HL-60 (cell line): ENCODE data around the gene ATF6.
"Not testable (repeated sequence)": the region's sequence is repeated elsewhere in the genome, so short reads cannot be mapped to it uniquely, and the experiment has no call there.

ENCODE experiments used
- DNase-seq, 2 experiments: peaks; one replicate each; pipeline ENCODE4 v3.0.0-alpha.2; 2010 to 2020; ENCODE audit warnings: low read depth in 1 of 2, low spot score in 1 of 2
- H3K27ac ChIP-seq: fragments of 250-450 bp; sonication (Bioruptor Pico); replicated peaks from 2 replicates; pipeline ENCODE4 v1.5.1; 2020; ENCODE audit warnings: mild to moderate bottlenecking, moderate library complexity
- H3K27me3 ChIP-seq: fragments of 250-450 bp; sonication (Bioruptor Pico); 2 replicates; pipeline ENCODE4 v1.5.1; 2021; ENCODE audit warnings: mild to moderate bottlenecking, moderate library complexity; ENCODE audit not compliant: insufficient read depth, poor library complexity, severe bottlenecking
- H3K4me3 ChIP-seq: replicated peaks from 2 replicates; pipeline ENCODE4 v1.5.1; 2011; ENCODE audit warnings: mild to moderate bottlenecking, control low read depth, low read length; ENCODE audit not compliant: insufficient read depth
- CTCF ChIP-seq: IDR thresholded peaks from one replicate; pipeline ENCODE4 v1.5.1; 2011; ENCODE audit warnings: low read length, control low read depth, inconsistent platforms; ENCODE audit not compliant: insufficient read depth
- GABPA ChIP-seq: IDR thresholded peaks from 2 replicates; pipeline ENCODE4 v1.6.1; 2012; ENCODE audit warnings: low read depth
- POLR2AphosphoS5 ChIP-seq: IDR thresholded peaks from 2 replicates; pipeline ENCODE4 v1.6.1; 2012; ENCODE audit warnings: low read depth
- REST ChIP-seq: IDR thresholded peaks from 2 replicates; pipeline ENCODE4 v1.6.1; 2012; ENCODE audit warnings: low read depth; ENCODE audit not compliant: insufficient replicate concordance
- SPI1 ChIP-seq: IDR thresholded peaks from 2 replicates; pipeline ENCODE4 v1.6.1; 2012; ENCODE audit warnings: low read depth, mild to moderate bottlenecking, borderline replicate concordance

Gene ATF6

GRCh38 chr1:161723459-161724141 lies 42.5 kb upstream of the ATF6 start:
- no peak for DNase-seq
- no peak for TF ChIP-seq GABPA
- no peak for TF ChIP-seq CTCF
- peak; percentile 62 for TF ChIP-seq REST
- H3K27me3 ChIP-seq, result no peaks in the 10 kb centered on the region
- no peak overlapping the region for H3K27ac ChIP-seq
- H3K4me3 ChIP-seq, result no peak overlapping the region

GRCh38 chr1:161725258-161725907 lies 40.7 kb upstream of the ATF6 start:
- not testable (repeated sequence) for H3K27ac ChIP-seq

GRCh38 chr1:161725908-161726472 lies 40.1 kb upstream of the ATF6 start:
- Histone ChIP-seq H3K27ac (peak overlapping the region; percentile 72), H3K27me3 (no peaks in the 10 kb centered on the region), H3K4me3 (peak overlapping the region; percentile 61)
- DNase-seq, result peak in 1 of 2 experiments; percentile 47
- TF ChIP-seq POLR2AphosphoS5 (no peak), CTCF (no peak), SPI1 (no peak), GABPA (no peak), REST (no peak)

More at GRCh38 chr1:161725258-161725907, 40.7 kb upstream of the ATF6 start:
- H3K4me3 ChIP-seq, result peak overlapping the region; percentile 61
- DNase-seq, H3K27me3 ChIP-seq: not testable (repeated sequence)

GRCh38 chr1:161726473-161727255 lies 39.5 kb upstream of the ATF6 start:
- H3K4me3 ChIP-seq, result peak overlapping the region; percentile 61
- no peaks in the 10 kb centered on the region for H3K27me3 ChIP-seq
- peak; percentile 66 to 80 for DNase-seq
- TF ChIP-seq GABPA, result no peak
- TF ChIP-seq REST, result peak; percentile 79
- TF ChIP-seq POLR2AphosphoS5, result peak; percentile 77
- H3K27ac ChIP-seq, result peak overlapping the region; percentile 72
